CD4-positive, CD25-positive, alpha-beta regulatory T cell (primary cell): ENCODE measurements around the gene KAT2B. TPM values are rescaled to one million over a fixed set of nuclear protein-coding genes. Genes with fewer than 3 reads are reported as not detected.

ENCODE experiments used
- ATAC-seq, 2 donors: fragments of 150-1000 bp; cut with Tn5 transposase; one replicate each; pipeline ENCODE4 v1.10.0; 2021; ENCODE audit warnings: low read depth in 2 of 2, moderate number of reproducible peaks in 2 of 2, moderate library complexity in 1 of 2
- DNase-seq, 3 donors: peaks; one replicate each; pipeline versions ENCODE4 v3.0.0 to v3.0.0-alpha.2; 2012 to 2022; ENCODE audit warnings: mixed read lengths in 1 of 3
- H3K27ac ChIP-seq: one replicate; pipeline ENCODE4 v1.7.0; 2013; ENCODE audit warnings: mild to moderate bottlenecking, low read length; ENCODE audit not compliant: insufficient read depth, poor library complexity, severe bottlenecking
- H3K27me3 ChIP-seq: one replicate; pipeline ENCODE4 v1.7.0; 2013; ENCODE audit warnings: low read length; ENCODE audit not compliant: control insufficient read depth, insufficient read depth
- H3K36me3 ChIP-seq: one replicate; pipeline ENCODE4 v1.7.0; 2013; ENCODE audit warnings: mild to moderate bottlenecking, low read length, moderate library complexity; ENCODE audit not compliant: control insufficient read depth, insufficient read depth
- H3K4me1 ChIP-seq: 2 replicates; pipeline ENCODE4 v1.7.0; 2013; ENCODE audit warnings: mild to moderate bottlenecking, low read length; ENCODE audit not compliant: insufficient read depth, control insufficient read depth, poor library complexity, severe bottlenecking
- H3K4me3 ChIP-seq: one replicate; pipeline ENCODE4 v1.7.0; 2013; ENCODE audit warnings: low read depth, mild to moderate bottlenecking, low read length, moderate library complexity
- H3K9me3 ChIP-seq, 2 experiments: 1 replicate in 1 of 2; 2 replicates in 1 of 2; pipeline ENCODE4 v1.7.0; 2013; ENCODE audit warnings: low read length in 2 of 2, mild to moderate bottlenecking in 1 of 2, moderate library complexity in 1 of 2; ENCODE audit not compliant: control insufficient read depth in 2 of 2
- H3K27ac Mint-ChIP-seq, 3 donors: one replicate each; pipeline ENCODE4 v1.8.0; 2020 to 2022; ENCODE audit warnings: mild to moderate bottlenecking in 3 of 3, mixed read lengths in 3 of 3, moderate library complexity in 2 of 3
- H3K27me3 Mint-ChIP-seq: one replicate; pipeline ENCODE4 v1.8.0; 2022; ENCODE audit warnings: mild to moderate bottlenecking, mixed read lengths
- H3K36me3 Mint-ChIP-seq: one replicate; pipeline ENCODE4 v1.8.0; 2020; ENCODE audit warnings: mixed read lengths
- H3K4me1 Mint-ChIP-seq, 4 donors: one replicate each; pipeline ENCODE4 v1.8.0; 2020 to 2022; ENCODE audit warnings: mixed read lengths in 4 of 4, mild to moderate bottlenecking in 1 of 4
- H3K4me3 Mint-ChIP-seq, 4 donors: one replicate each; pipeline ENCODE4 v1.8.0; 2020 to 2022; ENCODE audit warnings: mild to moderate bottlenecking in 4 of 4, mixed read lengths in 4 of 4, moderate library complexity in 3 of 4
- H3K9me3 Mint-ChIP-seq, 7 donors: one replicate each; pipeline ENCODE4 v1.8.0; 2020 to 2022; ENCODE audit warnings: mixed read lengths in 7 of 7, mild to moderate bottlenecking in 3 of 7, moderate library complexity in 2 of 7
- polyA plus RNA-seq, 4 donors: library from polyadenylated mRNA; unstranded; fragments of 300-500 nt; fragmentation: Illumina TruSeq; gene quantifications; one replicate each; pipeline ENCODE4 v1.2.3, GENCODE V29; 2021
- total RNA-seq: library from RNA; stranded (reverse); gene quantifications from one replicate; pipeline ENCODE4 v1.2.3, GENCODE V29; 2022

The KAT2B gene
- total and polyA plus RNA-seq, 5 donors from 2014 or later = 5.7 to 185 (median 8.7) TPM

- no peak overlapping the region for H3K4me3 Mint-ChIP-seq
- H3K27me3 ChIP-seq = no peaks in the 10 kb centered on the region
- no peak for ATAC-seq
- H3K9me3 ChIP-seq = no peaks in the 10 kb centered on the region
- no peak overlapping the region for H3K4me3 ChIP-seq
- H3K36me3 Mint-ChIP-seq = peaks cover 55% of the 10 kb centered on the region
- peaks cover 0 to 2% (median 0%) of the 10 kb centered on the region in 7 donors for H3K9me3 Mint-ChIP-seq
- no peak for DNase-seq
- H3K4me1 ChIP-seq = no peaks in the 10 kb centered on the region
- H3K4me1 Mint-ChIP-seq = peaks cover 0 to 8% (median 4%) of the 10 kb centered on the region in 4 donors
- H3K27me3 Mint-ChIP-seq = no peaks in the 10 kb centered on the region
- peaks cover 64% of the 10 kb centered on the region for H3K36me3 ChIP-seq
- H3K27ac Mint-ChIP-seq = no peak overlapping the region
- H3K27ac ChIP-seq = no peak overlapping the region
Measured at GRCh38 chr3:20141316-20141715, 101.1 kb downstream of the KAT2B start.

GRCh38 chr3:20141851-20142250 is 101.6 kb downstream of the KAT2B start:
- ATAC-seq (no peak), DNase-seq (no peak)
- H3K4me1 Mint-ChIP-seq = peaks cover 0 to 11% (median 3%) of the 10 kb centered on the region in 4 donors
- peak overlapping the region in 1 of 3 donors; percentile 75 for H3K27ac Mint-ChIP-seq
- Histone ChIP-seq H3K4me1 (no peaks in the 10 kb centered on the region), H3K27me3 (no peaks in the 10 kb centered on the region), H3K4me3 (no peak overlapping the region), H3K27ac (no peak overlapping the region), H3K9me3 (no peaks in the 10 kb centered on the region), H3K36me3 (peaks cover 65% of the 10 kb centered on the region)
- peaks cover 0 to 2% (median 0%) of the 10 kb centered on the region in 7 donors for H3K9me3 Mint-ChIP-seq
- H3K36me3 Mint-ChIP-seq = peaks cover 52% of the 10 kb centered on the region
- no peak overlapping the region for H3K4me3 Mint-ChIP-seq
- H3K27me3 Mint-ChIP-seq = no peaks in the 10 kb centered on the region

GRCh38 chr3:20142517-20142916 is 102.3 kb downstream of the KAT2B start:
- Mint-ChIP-seq H3K27ac (peak overlapping the region in 1 of 3 donors; percentile 28), H3K27me3 (no peaks in the 10 kb centered on the region), H3K4me1 (peaks cover 0 to 11% (median 2%) of the 10 kb centered on the region in 4 donors), H3K36me3 (peaks cover 52% of the 10 kb centered on the region), H3K4me3 (no peak overlapping the region), H3K9me3 (peaks cover 0 to 2% (median 0%) of the 10 kb centered on the region in 7 donors)
- peaks cover 62% of the 10 kb centered on the region for H3K36me3 ChIP-seq
- H3K27me3 ChIP-seq = no peaks in the 10 kb centered on the region
- H3K4me3 ChIP-seq = no peak overlapping the region
- H3K9me3 ChIP-seq = no peaks in the 10 kb centered on the region
- no peak for DNase-seq
- no peak overlapping the region for H3K27ac ChIP-seq
- no peaks in the 10 kb centered on the region for H3K4me1 ChIP-seq
- ATAC-seq = no peak

GRCh38 chr3:20143519-20143918 is 103.3 kb downstream of the KAT2B start:
- no peaks in the 10 kb centered on the region for H3K27me3 Mint-ChIP-seq
- peaks cover 65% of the 10 kb centered on the region for H3K36me3 ChIP-seq
- ATAC-seq (no peak), DNase-seq (no peak)
- no peak overlapping the region for H3K27ac Mint-ChIP-seq
- peaks cover 60% of the 10 kb centered on the region for H3K36me3 Mint-ChIP-seq
- H3K4me3 ChIP-seq = no peak overlapping the region
- no peaks in the 10 kb centered on the region for H3K27me3 ChIP-seq
- H3K4me1 ChIP-seq = no peaks in the 10 kb centered on the region
- H3K9me3 ChIP-seq = no peaks in the 10 kb centered on the region
- H3K4me3 Mint-ChIP-seq = no peak overlapping the region
- peaks cover 0 to 2% (median 0%) of the 10 kb centered on the region in 7 donors for H3K9me3 Mint-ChIP-seq
- peaks cover 0 to 11% (median 3%) of the 10 kb centered on the region in 4 donors for H3K4me1 Mint-ChIP-seq
- no peak overlapping the region for H3K27ac ChIP-seq

- Histone ChIP-seq H3K4me3 (no peak overlapping the region), H3K27me3 (no peaks in the 10 kb centered on the region), H3K4me1 (no peaks in the 10 kb centered on the region), H3K36me3 (peaks cover 68% of the 10 kb centered on the region), H3K27ac (no peak overlapping the region), H3K9me3 (no peaks in the 10 kb centered on the region)
- DNase-seq (no peak), ATAC-seq (no peak)
- H3K9me3 Mint-ChIP-seq = peaks cover 0 to 2% (median 0%) of the 10 kb centered on the region in 7 donors
- H3K27ac Mint-ChIP-seq = no peak overlapping the region
- H3K36me3 Mint-ChIP-seq = peaks cover 63% of the 10 kb centered on the region
- H3K4me3 Mint-ChIP-seq = no peak overlapping the region
- H3K4me1 Mint-ChIP-seq = peaks cover 0 to 9% (median 7%) of the 10 kb centered on the region in 4 donors
- no peaks in the 10 kb centered on the region for H3K27me3 Mint-ChIP-seq
Measured at GRCh38 chr3:20145874-20146273, 105.6 kb downstream of the KAT2B start.

GRCh38 chr3:20146301-20146700 is 106.1 kb downstream of the KAT2B start:
- Mint-ChIP-seq H3K36me3 (peaks cover 59% of the 10 kb centered on the region), H3K4me3 (no peak overlapping the region), H3K27ac (peak overlapping the region in 1 of 3 donors; percentile 48), H3K4me1 (peaks cover 0 to 8% (median 5%) of the 10 kb centered on the region in 4 donors), H3K9me3 (peaks cover 0 to 2% (median 0%) of the 10 kb centered on the region in 7 donors), H3K27me3 (no peaks in the 10 kb centered on the region)
- no peak for DNase-seq
- no peak for ATAC-seq
- H3K36me3 ChIP-seq = peaks cover 71% of the 10 kb centered on the region
- no peaks in the 10 kb centered on the region for H3K27me3 ChIP-seq
- no peaks in the 10 kb centered on the region for H3K4me1 ChIP-seq
- no peak overlapping the region for H3K4me3 ChIP-seq
- no peaks in the 10 kb centered on the region for H3K9me3 ChIP-seq
- no peak overlapping the region for H3K27ac ChIP-seq

- H3K27me3 Mint-ChIP-seq = no peaks in the 10 kb centered on the region
- no peaks in the 10 kb centered on the region for H3K27me3 ChIP-seq
- peaks cover 0 to 2% (median 0%) of the 10 kb centered on the region in 7 donors for H3K9me3 Mint-ChIP-seq
- peaks cover 3 to 13% (median 7%) of the 10 kb centered on the region in 4 donors for H3K4me1 Mint-ChIP-seq
- H3K36me3 Mint-ChIP-seq = peaks cover 53% of the 10 kb centered on the region
- no peak overlapping the region for H3K27ac ChIP-seq
- H3K27ac Mint-ChIP-seq = no peak overlapping the region
- no peaks in the 10 kb centered on the region for H3K4me1 ChIP-seq
- H3K36me3 ChIP-seq = peaks cover 67% of the 10 kb centered on the region
- no peak overlapping the region for H3K4me3 Mint-ChIP-seq
- no peaks in the 10 kb centered on the region for H3K9me3 ChIP-seq
- DNase-seq (no peak), ATAC-seq (no peak)
- no peak overlapping the region for H3K4me3 ChIP-seq
Measured at GRCh38 chr3:20147361-20147760, 107.1 kb downstream of the KAT2B start.

- DNase-seq (no peak), ATAC-seq (no peak)
- Mint-ChIP-seq H3K9me3 (peaks cover 0 to under 1% (median 0%) of the 10 kb centered on the region in 7 donors), H3K27me3 (no peaks in the 10 kb centered on the region), H3K4me1 (peaks cover 3 to 17% (median 7%) of the 10 kb centered on the region in 4 donors), H3K4me3 (no peak overlapping the region), H3K27ac (no peak overlapping the region), H3K36me3 (peaks cover 44% of the 10 kb centered on the region)
- no peaks in the 10 kb centered on the region for H3K9me3 ChIP-seq
- H3K27me3 ChIP-seq = no peaks in the 10 kb centered on the region
- H3K36me3 ChIP-seq = peaks cover 65% of the 10 kb centered on the region
- no peak overlapping the region for H3K27ac ChIP-seq
- no peaks in the 10 kb centered on the region for H3K4me1 ChIP-seq
- H3K4me3 ChIP-seq = no peak overlapping the region
Measured at GRCh38 chr3:20148466-20148865, 108.2 kb downstream of the KAT2B start.
